A549 (cell line): Measurements from ENCODE around the gene TULP1. TPM values are rescaled to one million over a fixed set of nuclear protein-coding genes. Genes with fewer than 3 reads are reported as not detected.

ENCODE experiments used
- ATAC-seq, 2 experiments: fragments of 200-7000 bp in 1 of 2; fragments of >200 bp in 1 of 2; cut with Nextera tagmentation in 1 of 2; cut with Tn5 transposase in 1 of 2; 3 replicates each; pipeline versions ENCODE4 v1.8.0 to v1.9.1; 2018 to 2020; ENCODE audit warnings: mild to moderate bottlenecking in 1 of 2, moderate library complexity in 1 of 2
- CTCF ChIA-PET: fragments of 300-600 bp; sonication (Branson Sonifier 250); formaldehyde crosslinking; extraction: SDS; loops from one replicate; lab custom pipeline; 2021; ENCODE audit warnings: antibody characterized with exemption, inconsistent platforms; lab: Yijun Ruan, JAX
- POLR2A ChIA-PET: fragments of 350-600 bp; formaldehyde crosslinking; extraction: SDS; loops from one replicate; lab custom pipeline; 2021; ENCODE audit warnings: antibody characterized with exemption, inconsistent platforms; lab: Yijun Ruan, JAX
- DNase-seq, 2 experiments: peaks; one replicate each; pipeline versions ENCODE4 v3.0.0 to v3.0.0-alpha.2; 2011 to 2016; ENCODE audit warnings: low read depth in 1 of 2, low spot score in 1 of 2
- FAIRE-seq: peaks from 2 replicates; lab custom pipeline; 2011; peaks lifted over from hg19 to GRCh38; lab: Jason Lieb, UNC
- H3K27ac ChIP-seq, 2 experiments: fragments of >200 bp; sonication (Bioruptor Twin); formaldehyde crosslinking; 3 replicates each; pipeline ENCODE4 v1.5.1; 2016 to 2017
- H3K4me1 ChIP-seq: fragments of >200 bp; sonication (Bioruptor Twin); formaldehyde crosslinking; 3 replicates; pipeline ENCODE4 v1.6.1; 2016
- H3K4me2 ChIP-seq: fragments of >200 bp; sonication (Bioruptor Twin); formaldehyde crosslinking; 3 replicates; pipeline ENCODE4 v1.6.1; 2016
- H3K4me3 ChIP-seq: fragments of >200 bp; sonication (Bioruptor Twin); formaldehyde crosslinking; 3 replicates; pipeline ENCODE4 v1.5.1; 2016
- H3K9me3 ChIP-seq: fragments of >200 bp; sonication (Bioruptor Twin); formaldehyde crosslinking; 3 replicates; pipeline ENCODE4 v1.6.1; 2016
- BCL3 ChIP-seq: fragments of >200 bp; sonication (Bioruptor Twin); formaldehyde crosslinking; IDR thresholded peaks from 3 replicates; pipeline ENCODE4 v1.6.1; 2016
- CBX2 ChIP-seq: fragments of 200-600 bp; sonication (generic); IDR thresholded peaks from 2 replicates; pipeline ENCODE4 v1.6.1; 2016; ENCODE audit warnings: low read depth, mild to moderate bottlenecking, borderline replicate concordance
- CBX8 ChIP-seq: fragments of 200-600 bp; sonication (generic); IDR thresholded peaks from 2 replicates; pipeline ENCODE4 v1.6.1; 2016
- CEBPB ChIP-seq, 2 experiments: fragments of >200 bp in 1 of 2; sonication (Bioruptor Twin) in 1 of 2; formaldehyde crosslinking in 1 of 2; IDR thresholded peaks; 2 replicates each; pipeline ENCODE4 v1.6.1; 2012 to 2016
- EHF ChIP-seq: fragments of 250-450 bp; sonication (Bioruptor Pico); IDR thresholded peaks from 2 replicates; pipeline ENCODE4 v1.5.0; 2020; ENCODE audit warnings: mild to moderate bottlenecking
- EP300 ChIP-seq, 2 experiments: fragments of >200 bp; sonication (Bioruptor Twin); formaldehyde crosslinking; IDR thresholded peaks; 2 replicates in 1 of 2; 3 replicates in 1 of 2; pipeline ENCODE4 v1.6.1; 2016 to 2017
- FOSL2 ChIP-seq, 2 experiments: fragments of 450-650 bp in 1 of 2; fragments of >200 bp in 1 of 2; sonication (Bioruptor Twin) in 1 of 2; formaldehyde crosslinking; IDR thresholded peaks; 2 replicates each; pipeline versions ENCODE4 v1.5.0 to v1.6.1; 2016 to 2020; ENCODE audit warnings: mild to moderate bottlenecking in 1 of 2, moderate library complexity in 1 of 2
- FOXS1 ChIP-seq: fragments of 250-450 bp; sonication (Bioruptor Pico); IDR thresholded peaks from 2 replicates; pipeline ENCODE4 v1.5.0; 2020; ENCODE audit warnings: mild to moderate bottlenecking, moderate library complexity
- HDAC2 ChIP-seq: fragments of 200-600 bp; sonication (generic); IDR thresholded peaks from 2 replicates; pipeline ENCODE4 v1.6.1; 2016
- HEYL ChIP-seq: fragments of 250-450 bp; sonication (Bioruptor Pico); IDR thresholded peaks from 2 replicates; pipeline ENCODE4 v1.8.0; 2021; ENCODE audit warnings: mild to moderate bottlenecking, moderate library complexity
- HOXA7 ChIP-seq: fragments of 250-450 bp; sonication (Bioruptor Pico); IDR thresholded peaks from 2 replicates; pipeline ENCODE4 v1.5.0; 2020; ENCODE audit warnings: mild to moderate bottlenecking, moderate library complexity
- JUN ChIP-seq, 2 experiments: fragments of >200 bp; sonication (Bioruptor Twin); formaldehyde crosslinking; IDR thresholded peaks; 2 replicates in 1 of 2; 3 replicates in 1 of 2; pipeline ENCODE4 v1.6.1; 2016 to 2017
- MAX ChIP-seq: IDR thresholded peaks from 2 replicates; pipeline ENCODE4 v1.6.1; 2012
- MYC ChIP-seq: IDR thresholded peaks from 2 replicates; pipeline ENCODE4 v1.6.1; 2012; ENCODE audit warnings: mild to moderate bottlenecking, inconsistent platforms, low read length, improper control_type of control experiment, borderline replicate concordance
- NFE2L2 ChIP-seq: fragments of 150-350 bp; conservative IDR thresholded peaks from 2 replicates; pipeline ENCODE4 v1.6.1; 2014; ENCODE audit warnings: low read length
- PHF8 ChIP-seq: fragments of 200-600 bp; sonication (generic); IDR thresholded peaks from 2 replicates; pipeline ENCODE4 v1.6.1; 2016; ENCODE audit warnings: low read depth, mild to moderate bottlenecking, antibody characterized with exemption, moderate library complexity, borderline replicate concordance
- POLR2A ChIP-seq: IDR thresholded peaks from 2 replicates; pipeline ENCODE4 v1.6.1; 2012; ENCODE audit warnings: mild to moderate bottlenecking, low read length
- POLR2AphosphoS2 ChIP-seq: conservative IDR thresholded peaks from 2 replicates; pipeline ENCODE4 v1.6.1; 2012; ENCODE audit warnings: low read length, improper control_type of control experiment, inconsistent platforms
- REST ChIP-seq: fragments of 200-600 bp; sonication (generic); IDR thresholded peaks from 2 replicates; pipeline ENCODE4 v1.6.1; 2016; ENCODE audit warnings: antibody characterized with exemption, mild to moderate bottlenecking, moderate library complexity
- RNF2 ChIP-seq: fragments of 200-600 bp; sonication (generic); IDR thresholded peaks from 2 replicates; pipeline ENCODE4 v1.6.1; 2016; ENCODE audit warnings: low read depth, mild to moderate bottlenecking, antibody characterized with exemption, moderate library complexity, borderline replicate concordance
- SMC3 ChIP-seq: fragments of >200 bp; sonication (Bioruptor Twin); formaldehyde crosslinking; IDR thresholded peaks from 3 replicates; pipeline ENCODE4 v1.6.1; 2018; ENCODE audit warnings: inconsistent platforms
- TFCP2L1 ChIP-seq: fragments of 250-450 bp; sonication (Bioruptor Pico); IDR thresholded peaks from 2 replicates; pipeline ENCODE4 v1.5.0; 2021; ENCODE audit warnings: mild to moderate bottlenecking
- TP53 ChIP-seq: fragments of 250-450 bp; sonication (Bioruptor Pico); IDR thresholded peaks from 2 replicates; pipeline ENCODE4 v1.5.0; 2021; ENCODE audit warnings: mild to moderate bottlenecking, moderate library complexity
- USF2 ChIP-seq: fragments of 450-650 bp; IDR thresholded peaks from 2 replicates; pipeline ENCODE4 v1.6.1; 2014; ENCODE audit warnings: antibody characterized with exemption
- ZC3H11A ChIP-seq: fragments of 450-650 bp; IDR thresholded peaks from 2 replicates; pipeline ENCODE4 v1.6.1; 2014; ENCODE audit warnings: antibody characterized with exemption, mild to moderate bottlenecking
- ZFP36 ChIP-seq: fragments of 450-650 bp; IDR thresholded peaks from 2 replicates; pipeline ENCODE4 v1.6.1; 2014; ENCODE audit warnings: borderline replicate concordance; ENCODE audit not compliant: partially characterized antibody
- ZSCAN20 ChIP-seq: fragments of 250-450 bp; sonication (Bioruptor Pico); IDR thresholded peaks from 2 replicates; pipeline ENCODE4 v1.8.0; 2022; ENCODE audit warnings: mild to moderate bottlenecking, moderate library complexity
- WGBS: methylation state at CpG from one replicate; pipeline ENCODE4 v1.1.6; 2017; ENCODE audit errors: missing lambda C conversion rate; 5-methylcytosine and 5-hydroxymethylcytosine counted together
- polyA plus RNA-seq, 4 experiments: library from polyadenylated mRNA; depleted of rRNA in 3 of 4; stranded (reverse); fragments of >200 nt; fragmentation: RNase III in 1 of 4; extraction: RNeasy Plus Mini Kit Qiagen cat#74134 plus additional on column Dnase treatment in 1 of 4; gene quantifications; 2 replicates in 3 of 4; 3 replicates in 1 of 4; pipeline ENCODE4 v1.2.3, GENCODE V29; 2011 to 2017
- TF ChIP-seq, protein P1 (sequence below): fragments of >200 bp; sonication (Bioruptor Twin); formaldehyde crosslinking; IDR thresholded peaks from 2 replicates; pipeline ENCODE4 v1.6.1; 2016
- TF ChIP-seq, protein P2 (sequence below): fragments of 250-450 bp; sonication (Bioruptor Pico); IDR thresholded peaks from 2 replicates; pipeline ENCODE4 v1.5.0; 2020; ENCODE audit warnings: low read depth, mild to moderate bottlenecking, moderate library complexity

The TULP1 gene
- polyA plus RNA-seq, 2 of the 4 experiments (the other 2 are of a cell fraction): not detected

DNA sequence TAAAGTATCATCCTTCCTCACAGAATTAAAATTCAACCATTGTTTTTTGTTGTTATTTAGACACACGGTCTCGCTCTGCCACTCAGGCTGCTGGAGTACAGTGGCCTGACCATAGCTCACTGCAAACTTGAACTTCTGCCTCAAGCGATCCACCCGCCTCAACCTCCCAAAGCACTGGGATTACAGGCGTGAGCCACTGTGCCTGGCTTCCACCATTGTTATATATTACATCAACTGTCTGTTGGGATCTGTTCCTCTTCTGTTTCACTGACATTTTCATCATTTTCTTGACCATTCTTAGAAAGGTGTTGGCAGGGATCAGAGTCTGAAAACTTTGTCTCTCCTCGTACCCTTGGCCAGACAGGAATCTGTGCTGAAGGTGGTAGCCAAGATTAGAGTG, 21.3 kb upstream of the TULP1 start:
- ChIA-PET POLR2A (no interaction called here), CTCF (interaction anchor here (1.9 to 2.4 kb wide), 2 partner anchors 10 to 12 kb away, joined by 7 to 12 read pairs; no protein-coding TSS in a partner anchor)
- Histone ChIP-seq H3K4me2 (no peak overlapping the region), H3K4me1 (no peaks in the 10 kb centered on the region), H3K4me3 (no peak overlapping the region), H3K9me3 (no peaks in the 10 kb centered on the region), H3K27ac (no peak overlapping the region)
- WGBS: 67% methylated on average over 6 of the region's 6 CpGs
- FAIRE-seq (no peak), DNase-seq (no peak), ATAC-seq (no peak)
- no peak for TF ChIP-seq USF2
- no peak for TF ChIP-seq RNF2
- TF ChIP-seq ZFP36: no peak
- no peak for TF ChIP-seq REST
- TF ChIP-seq SMC3: no peak
- TF ChIP-seq MYC: no peak
- no peak for TF ChIP-seq MAX
- no peak for TF ChIP-seq HEYL (CRISPR knock-in tag)
- TF ChIP-seq HDAC2: no peak
- no peak for TF ChIP-seq FOXS1 (CRISPR knock-in tag)
- no peak for TF ChIP-seq JUN (IDR thresholded peaks at IDR 0.05)
- TF ChIP-seq POLR2A: no peak
- TF ChIP-seq, protein P1, sequence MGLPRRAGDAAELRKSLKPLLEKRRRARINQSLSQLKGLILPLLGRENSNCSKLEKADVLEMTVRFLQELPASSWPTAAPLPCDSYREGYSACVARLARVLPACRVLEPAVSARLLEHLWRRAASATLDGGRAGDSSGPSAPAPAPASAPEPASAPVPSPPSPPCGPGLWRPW: no peak
- no peak for TF ChIP-seq POLR2AphosphoS2
- TF ChIP-seq FOSL2 (IDR thresholded peaks at IDR 0.05): no peak
- TF ChIP-seq FOSL2 (CRISPR knock-in tag; IDR thresholded peaks at IDR 0.05): no peak
- TF ChIP-seq CBX8: no peak
- TF ChIP-seq PHF8: no peak
- no peak for TF ChIP-seq EP300 (IDR thresholded peaks at IDR 0.05)

GRCh38 chr6:35532126-35532525, 19.4 kb upstream of the TULP1 start:
- ATAC-seq (no peak), DNase-seq (no peak), FAIRE-seq (no peak)
- Histone ChIP-seq H3K4me3 (no peak overlapping the region), H3K9me3 (no peaks in the 10 kb centered on the region), H3K4me1 (no peaks in the 10 kb centered on the region), H3K4me2 (no peak overlapping the region), H3K27ac (no peak overlapping the region)
- TF ChIP-seq TP53 (CRISPR knock-in tag) (no peak), NFE2L2 (no peak), CBX8 (no peak), ZC3H11A (no peak), CBX2 (no peak), PHF8 (no peak), TFCP2L1 (CRISPR knock-in tag) (no peak), EHF (no peak), ZSCAN20 (CRISPR knock-in tag) (no peak), POLR2A (no peak), HEYL (CRISPR knock-in tag) (no peak), BCL3 (no peak), CEBPB (IDR thresholded peaks at IDR 0.05) (no peak), HOXA7 (CRISPR knock-in tag) (no peak)
- TF ChIP-seq, protein P2, sequence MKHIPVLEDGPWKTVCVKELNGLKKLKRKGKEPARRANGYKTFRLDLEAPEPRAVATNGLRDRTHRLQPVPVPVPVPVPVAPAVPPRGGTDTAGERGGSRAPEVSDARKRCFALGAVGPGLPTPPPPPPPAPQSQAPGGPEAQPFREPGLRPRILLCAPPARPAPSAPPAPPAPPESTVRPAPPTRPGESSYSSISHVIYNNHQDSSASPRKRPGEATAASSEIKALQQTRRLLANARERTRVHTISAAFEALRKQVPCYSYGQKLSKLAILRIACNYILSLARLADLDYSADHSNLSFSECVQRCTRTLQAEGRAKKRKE (CRISPR knock-in tag): no peak
- TF ChIP-seq, protein P1: no peak
- POLR2A ChIA-PET: no interaction called here
- CTCF ChIA-PET: interaction anchor here (1.9 to 2.4 kb wide), 2 partner anchors 8 to 11 kb away, joined by 7 to 12 read pairs; no protein-coding TSS in a partner anchor
- WGBS: 75% methylated on average over 4 of the region's 4 CpGs
